ENCODE data around the gene NMT1. TPM values are rescaled to one million over a fixed set of nuclear protein-coding genes. Genes with fewer than 3 reads are reported as not detected.
A peak's percentile ranks its signal among the peaks of the same experiment; 100 is the strongest.
"Not testable (repeated sequence)": the region's sequence is repeated elsewhere in the genome, so short reads cannot be mapped to it uniquely, and the experiment has no call there.

NMT1 gene
- total RNA-seq, 1 donor from 2014 or later = 97.9 TPM

DNA sequence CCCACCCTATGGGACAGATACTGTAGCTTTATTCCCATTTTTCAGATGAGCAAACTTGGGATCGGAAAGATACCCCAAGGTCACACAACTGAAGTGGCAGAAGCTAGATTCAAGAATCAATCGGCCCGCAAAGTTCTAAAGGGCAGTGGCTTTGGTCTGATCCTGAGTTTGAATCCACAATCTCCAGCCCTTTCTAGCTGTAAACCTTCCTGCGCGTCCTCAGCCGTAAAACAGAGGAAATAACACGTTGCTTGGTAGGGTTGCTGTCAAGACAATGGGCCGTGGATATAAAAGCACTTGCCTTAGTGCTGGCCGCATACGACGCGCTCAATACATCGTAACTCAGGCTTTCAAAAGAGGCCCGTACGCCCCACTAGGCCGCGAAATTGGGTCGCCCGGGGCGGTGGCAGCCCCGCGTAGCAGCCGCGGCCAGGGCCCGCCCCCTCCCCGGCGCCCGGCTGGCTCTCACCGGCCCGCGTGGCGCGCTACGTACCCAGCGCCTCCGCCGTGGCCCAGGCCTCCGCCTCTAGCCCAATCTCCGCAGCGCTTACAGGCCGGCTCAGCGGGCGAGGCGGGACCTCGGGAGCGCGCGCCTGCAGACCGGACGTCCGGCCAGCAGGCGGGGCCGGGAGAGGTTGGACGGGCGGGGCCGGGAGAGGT lies 9.9 kb upstream of the NMT1 start, which contains the start of gene DCAKD:
DCAKD (minus strand) TSS at position 573 of the 660 bp plus-strand sequence. CDS start 16,747 bp downstream, outside the sequence.
- DNase-seq (ENCODE audit: extremely low spot score, unreplicated experiment) = peak; percentile 98
- peak within 1 kb of the TSS; percentile 97 for H3K27ac Mint-ChIP-seq (ENCODE audit: unreplicated experiment)
- TF ChIP-seq, protein P1, sequence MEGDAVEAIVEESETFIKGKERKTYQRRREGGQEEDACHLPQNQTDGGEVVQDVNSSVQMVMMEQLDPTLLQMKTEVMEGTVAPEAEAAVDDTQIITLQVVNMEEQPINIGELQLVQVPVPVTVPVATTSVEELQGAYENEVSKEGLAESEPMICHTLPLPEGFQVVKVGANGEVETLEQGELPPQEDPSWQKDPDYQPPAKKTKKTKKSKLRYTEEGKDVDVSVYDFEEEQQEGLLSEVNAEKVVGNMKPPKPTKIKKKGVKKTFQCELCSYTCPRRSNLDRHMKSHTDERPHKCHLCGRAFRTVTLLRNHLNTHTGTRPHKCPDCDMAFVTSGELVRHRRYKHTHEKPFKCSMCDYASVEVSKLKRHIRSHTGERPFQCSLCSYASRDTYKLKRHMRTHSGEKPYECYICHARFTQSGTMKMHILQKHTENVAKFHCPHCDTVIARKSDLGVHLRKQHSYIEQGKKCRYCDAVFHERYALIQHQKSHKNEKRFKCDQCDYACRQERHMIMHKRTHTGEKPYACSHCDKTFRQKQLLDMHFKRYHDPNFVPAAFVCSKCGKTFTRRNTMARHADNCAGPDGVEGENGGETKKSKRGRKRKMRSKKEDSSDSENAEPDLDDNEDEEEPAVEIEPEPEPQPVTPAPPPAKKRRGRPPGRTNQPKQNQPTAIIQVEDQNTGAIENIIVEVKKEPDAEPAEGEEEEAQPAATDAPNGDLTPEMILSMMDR (IDR thresholded peaks at IDR 0.05) = no peak
- H3K4me1 Mint-ChIP-seq (ENCODE audit: unreplicated experiment) = peaks cover 24% of the 10 kb centered on the region
- H3K27me3 Mint-ChIP-seq (ENCODE audit: unreplicated experiment) = no peaks in the 10 kb centered on the region
- no peaks in the 10 kb centered on the region for H3K9me3 Mint-ChIP-seq (ENCODE audit: unreplicated experiment)
- peaks cover 4% of the 10 kb centered on the region for H3K36me3 Mint-ChIP-seq (ENCODE audit: unreplicated experiment)
- peak within 1 kb of the TSS; percentile 86 for H3K4me3 Mint-ChIP-seq (ENCODE audit: unreplicated experiment)

DNA sequence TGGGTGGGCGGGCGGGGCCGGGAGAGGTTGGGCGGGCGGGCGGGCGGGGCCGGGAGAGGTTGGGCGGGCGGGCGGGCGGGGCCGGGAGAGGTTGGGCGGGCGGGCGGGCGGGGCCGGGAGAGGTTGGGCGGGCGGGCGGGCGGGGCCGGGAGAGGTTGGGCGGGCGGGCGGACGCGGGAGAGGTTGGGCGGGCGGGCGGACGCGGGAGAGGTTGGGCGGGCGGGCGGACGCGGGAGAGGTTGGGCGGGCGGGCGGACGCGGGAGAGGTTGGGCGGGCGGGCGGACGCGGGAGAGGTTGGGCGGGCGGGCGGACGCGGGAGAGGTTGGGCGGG lies 9.4 kb upstream of the NMT1 start:
- H3K27ac Mint-ChIP-seq (ENCODE audit: unreplicated experiment); DNase-seq (ENCODE audit: extremely low spot score, unreplicated experiment); H3K9me3 Mint-ChIP-seq (ENCODE audit: unreplicated experiment); H3K27me3 Mint-ChIP-seq (ENCODE audit: unreplicated experiment); H3K36me3 Mint-ChIP-seq (ENCODE audit: unreplicated experiment): not testable (repeated sequence)
- Mint-ChIP-seq H3K4me3 (ENCODE audit: unreplicated experiment) (peak overlapping the region; percentile 69), H3K4me1 (ENCODE audit: unreplicated experiment) (peaks cover 22% of the 10 kb centered on the region)

DNA sequence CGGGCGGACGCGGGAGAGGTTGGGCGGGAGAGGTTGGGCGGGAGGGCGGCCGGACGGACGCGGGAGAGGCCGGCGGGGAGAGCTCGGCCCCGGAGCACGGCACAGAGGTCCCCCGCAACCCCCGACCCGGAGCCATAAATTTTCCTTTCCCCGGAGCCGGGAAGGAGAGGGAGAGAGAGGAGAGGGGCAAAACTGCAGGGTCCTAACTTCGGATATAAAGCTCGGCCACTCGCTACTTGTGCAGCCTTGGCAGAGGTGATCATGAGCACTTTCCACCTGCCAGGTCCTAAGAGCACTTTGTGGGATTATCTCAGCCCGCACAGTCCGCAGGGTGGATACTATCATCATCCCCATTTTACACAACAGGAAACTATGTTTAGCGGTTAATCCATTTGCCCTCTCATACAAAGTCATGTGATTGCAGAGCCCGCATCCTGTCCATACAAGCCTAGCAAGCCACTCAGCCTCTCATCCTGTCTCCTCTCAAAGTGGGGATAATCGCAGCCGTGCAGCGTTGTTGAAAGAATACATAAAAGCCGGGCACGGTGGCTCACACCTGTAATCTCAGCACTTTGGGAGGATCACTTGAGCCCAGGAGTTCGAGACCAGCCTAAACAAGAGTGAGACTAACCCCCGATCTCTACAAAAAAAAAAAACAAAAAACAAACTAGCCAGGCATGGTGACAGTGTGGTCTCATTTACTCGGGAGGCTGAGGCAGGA lies 8.9 kb upstream of the NMT1 start:
- Mint-ChIP-seq H3K4me1 (ENCODE audit: unreplicated experiment) (peaks cover 18% of the 10 kb centered on the region), H3K36me3 (ENCODE audit: unreplicated experiment) (no peaks in the 10 kb centered on the region), H3K9me3 (ENCODE audit: unreplicated experiment) (no peaks in the 10 kb centered on the region), H3K27ac (ENCODE audit: unreplicated experiment) (peak overlapping the region; percentile 73), H3K4me3 (ENCODE audit: unreplicated experiment) (peak overlapping the region; percentile 69), H3K27me3 (ENCODE audit: unreplicated experiment) (no peaks in the 10 kb centered on the region)
- TF ChIP-seq, protein P1 (IDR thresholded peaks at IDR 0.05) = no peak
- DNase-seq (ENCODE audit: extremely low spot score, unreplicated experiment) = no peak

DNA sequence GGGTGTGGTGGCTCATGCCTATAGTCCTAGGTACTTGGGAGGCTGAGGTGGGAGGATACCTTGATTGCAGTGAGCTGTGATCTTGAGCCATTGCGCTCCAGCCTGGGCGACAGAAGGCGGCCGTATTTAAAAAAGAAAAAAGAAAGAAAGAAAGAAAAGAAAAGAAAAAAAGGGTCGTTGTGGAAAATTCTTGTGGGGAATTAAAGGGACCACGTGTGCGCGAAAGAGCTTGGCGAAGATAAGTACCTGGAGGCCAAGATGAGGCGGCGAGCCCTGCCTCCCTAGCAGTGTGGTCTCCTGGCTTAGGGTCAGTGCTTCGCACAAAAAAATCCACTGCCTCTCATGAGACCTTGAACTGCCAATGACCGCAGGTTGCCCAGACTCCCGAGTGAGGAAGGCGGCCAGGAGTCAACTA lies 728 bp upstream of the NMT1 start:
- TF ChIP-seq, protein P1 (IDR thresholded peaks at IDR 0.05) = no peak
- Mint-ChIP-seq H3K27me3 (ENCODE audit: unreplicated experiment) (no peaks in the 10 kb centered on the region), H3K4me3 (ENCODE audit: unreplicated experiment) (peak overlapping the region; percentile 98), H3K9me3 (ENCODE audit: unreplicated experiment) (no peaks in the 10 kb centered on the region), H3K4me1 (ENCODE audit: unreplicated experiment) (peaks cover 32% of the 10 kb centered on the region), H3K36me3 (ENCODE audit: unreplicated experiment) (no peaks in the 10 kb centered on the region), H3K27ac (ENCODE audit: unreplicated experiment) (peak overlapping the region; percentile 92)
- no peak for DNase-seq (ENCODE audit: extremely low spot score, unreplicated experiment)

DNA sequence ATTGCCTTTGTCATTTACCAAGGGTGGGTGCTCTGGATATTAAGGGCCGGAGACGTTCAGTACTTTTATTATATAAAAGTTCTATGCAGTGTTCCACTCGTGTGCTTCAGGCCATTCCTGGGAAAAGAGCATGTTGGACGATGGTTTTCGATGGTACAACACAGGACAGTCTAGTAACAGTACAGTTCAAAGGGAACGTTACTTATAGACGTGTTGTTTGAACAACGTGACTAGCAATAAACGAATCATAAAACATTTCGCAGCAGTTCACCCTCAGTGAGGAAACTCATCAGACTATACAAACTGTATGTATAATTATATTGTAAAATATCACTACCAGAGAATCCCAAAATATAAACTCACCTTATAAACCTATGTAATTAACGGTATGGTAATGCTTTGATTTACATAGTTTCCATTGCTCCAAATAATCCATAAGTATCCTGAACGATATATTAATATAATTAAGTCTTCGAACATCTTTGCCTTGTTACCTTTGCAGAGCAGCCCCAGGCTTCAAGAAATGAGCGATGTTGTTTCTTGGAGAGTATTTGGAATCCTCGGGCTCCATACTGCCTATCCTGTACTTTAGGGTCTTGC lies 589 bp downstream of the NMT1 start:
- DNase-seq (ENCODE audit: extremely low spot score, unreplicated experiment) = no peak
- Mint-ChIP-seq H3K36me3 (ENCODE audit: unreplicated experiment) (no peaks in the 10 kb centered on the region), H3K4me1 (ENCODE audit: unreplicated experiment) (peaks cover 32% of the 10 kb centered on the region), H3K9me3 (ENCODE audit: unreplicated experiment) (no peaks in the 10 kb centered on the region), H3K4me3 (ENCODE audit: unreplicated experiment) (peak overlapping the region; percentile 98), H3K27me3 (ENCODE audit: unreplicated experiment) (no peaks in the 10 kb centered on the region), H3K27ac (ENCODE audit: unreplicated experiment) (peak overlapping the region; percentile 96)
- TF ChIP-seq, protein P1 (IDR thresholded peaks at IDR 0.05) = no peak
